GM12891 (cell line): ENCODE data around the gene SPTLC2.

Experiments used
- PAX5 ChIP-seq: IDR thresholded peaks from 2 replicates; pipeline ENCODE4 v1.6.1; 2011; ENCODE audit warnings: low read length, moderate library complexity, mild to moderate bottlenecking; ENCODE audit not compliant: insufficient read depth, severe bottlenecking
- POLR2A ChIP-seq: IDR thresholded peaks from 2 replicates; pipeline ENCODE4 v1.6.1; 2011; ENCODE audit warnings: low read depth, low read length, control low read depth
- POLR2AphosphoS5 ChIP-seq: IDR thresholded peaks from 2 replicates; pipeline ENCODE4 v1.6.1; 2011; ENCODE audit warnings: low read depth, low read length, control low read depth
- POU2F2 ChIP-seq: IDR thresholded peaks from 2 replicates; pipeline ENCODE4 v1.6.1; 2011; ENCODE audit warnings: low read depth, mild to moderate bottlenecking, control low read depth, low read length, moderate library complexity
- TAF1 ChIP-seq: IDR thresholded peaks from 2 replicates; pipeline ENCODE4 v1.6.1; 2011; ENCODE audit warnings: low read depth, low read length, control low read depth

DNA sequence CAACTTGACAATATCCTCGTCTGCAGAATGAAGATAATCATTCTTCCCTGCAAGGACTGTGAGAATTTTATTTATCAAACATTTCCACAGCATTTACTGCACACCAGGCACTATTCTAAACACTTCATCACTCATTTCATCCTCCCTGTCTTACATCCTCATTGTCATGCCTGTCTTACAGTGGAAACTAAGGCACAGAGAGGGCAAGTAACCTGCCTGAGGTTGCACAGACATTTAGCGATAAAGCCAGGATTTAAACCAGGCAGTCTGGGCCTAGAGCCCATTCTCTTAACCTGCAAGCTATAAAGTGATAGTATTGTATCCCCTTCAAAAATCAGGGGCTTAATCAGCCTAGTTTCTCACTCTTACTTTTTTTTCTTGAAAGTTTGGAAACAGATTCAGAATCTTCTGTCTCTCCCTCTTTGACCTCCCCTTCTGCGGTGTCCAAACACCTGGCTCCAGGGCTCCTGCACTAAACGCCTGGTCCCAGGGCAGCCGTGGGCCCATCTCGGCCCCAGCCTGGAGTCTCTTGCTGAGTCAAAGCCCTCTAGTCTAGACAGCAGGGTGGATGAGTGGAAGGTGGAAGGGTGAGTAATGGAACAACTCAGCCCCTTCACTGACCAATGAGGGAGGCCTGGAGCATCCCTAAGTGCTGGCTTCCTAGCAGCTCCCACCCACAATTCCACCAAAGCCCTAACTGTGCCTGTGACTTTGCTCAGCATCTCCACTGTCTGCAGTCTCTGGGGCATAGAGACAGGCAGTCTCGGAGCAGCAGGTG is 130.3 kb downstream of the SPTLC2 start:
- TF ChIP-seq POLR2AphosphoS5 (no peak), POLR2A (no peak), TAF1 (no peak), POU2F2 (no peak), PAX5 (no peak)
